ENCODE measurements around the gene IER5L.

Gene IER5L

GRCh38 chr9:129225490-129225778 lies 47.4 kb upstream of the IER5L start:
- H3K4me1 ChIP-seq (ENCODE audit: insufficient read depth, low read length, severe bottlenecking): no peaks in the 10 kb centered on the region
- H3K4me3 ChIP-seq (ENCODE audit: low read depth, low read length, poor library complexity, severe bottlenecking): no peak overlapping the region
- no peak overlapping the region for H3K27ac ChIP-seq (ENCODE audit: low read depth, low read length, poor library complexity, severe bottlenecking)
- no peak overlapping the region for H3K4me2 ChIP-seq (ENCODE audit: low read length)
- H3K27me3 ChIP-seq (ENCODE audit: insufficient read depth, low read length): peaks cover 9% of the 10 kb centered on the region; the same call in 1 of the 2 replicates
- H3K9me3 ChIP-seq (ENCODE audit: low read length): no peaks in the 10 kb centered on the region
- H2AFZ ChIP-seq (ENCODE audit: low read length): no peak overlapping the region
- TF ChIP-seq EZH2 (IDR thresholded peaks at IDR 0.05; ENCODE audit: borderline replicate concordance, low read length) (no peak), CTCF (IDR thresholded peaks at IDR 0.05; ENCODE audit: low read length) (no peak)
- no peaks in the 10 kb centered on the region for H3F3A ChIP-seq (ENCODE audit: insufficient read depth, low read length)
- no peaks in the 10 kb centered on the region for H3K79me2 ChIP-seq (ENCODE audit: insufficient read depth, low read length)
- H3K9me2 ChIP-seq (ENCODE audit: low read depth, low read length): no peaks in the 10 kb centered on the region
- no peak overlapping the region for H3K9ac ChIP-seq (ENCODE audit: low read length)
- H4K20me1 ChIP-seq (ENCODE audit: insufficient read depth, low read length): no peaks in the 10 kb centered on the region
- H3K36me3 ChIP-seq (ENCODE audit: insufficient read depth, low read length): no peaks in the 10 kb centered on the region

- Histone ChIP-seq H3K4me3 (ENCODE audit: low read depth, low read length, poor library complexity, severe bottlenecking) (no peak overlapping the region), H3K9ac (ENCODE audit: low read length) (no peak overlapping the region), H3K9me3 (ENCODE audit: low read length) (no peaks in the 10 kb centered on the region), H3K36me3 (ENCODE audit: insufficient read depth, low read length) (no peaks in the 10 kb centered on the region), H3K27me3 (ENCODE audit: insufficient read depth, low read length) (peaks cover 9% of the 10 kb centered on the region; the same call in 1 of the 2 replicates), H3K4me2 (ENCODE audit: low read length) (no peak overlapping the region), H3K4me1 (ENCODE audit: insufficient read depth, low read length, severe bottlenecking) (no peaks in the 10 kb centered on the region), H3F3A (ENCODE audit: insufficient read depth, low read length) (no peaks in the 10 kb centered on the region), H2AFZ (ENCODE audit: low read length) (no peak overlapping the region), H3K79me2 (ENCODE audit: insufficient read depth, low read length) (no peaks in the 10 kb centered on the region), H4K20me1 (ENCODE audit: insufficient read depth, low read length) (no peaks in the 10 kb centered on the region), H3K27ac (ENCODE audit: low read depth, low read length, poor library complexity, severe bottlenecking) (no peak overlapping the region), H3K9me2 (ENCODE audit: low read depth, low read length) (no peaks in the 10 kb centered on the region)
- no peak for TF ChIP-seq CTCF (IDR thresholded peaks at IDR 0.05; ENCODE audit: low read length)
- TF ChIP-seq EZH2 (IDR thresholded peaks at IDR 0.05; ENCODE audit: borderline replicate concordance, low read length): no peak
Measured at GRCh38 chr9:129224618-129225489, 46.8 kb upstream of the IER5L start.

- Histone ChIP-seq H3K36me3 (ENCODE audit: insufficient read depth, low read length) (no peaks in the 10 kb centered on the region), H3K27me3 (ENCODE audit: insufficient read depth, low read length) (peaks cover 9% of the 10 kb centered on the region; the same call in 1 of the 2 replicates), H3F3A (ENCODE audit: insufficient read depth, low read length) (no peaks in the 10 kb centered on the region), H2AFZ (ENCODE audit: low read length) (no peak overlapping the region), H4K20me1 (ENCODE audit: insufficient read depth, low read length) (no peaks in the 10 kb centered on the region), H3K27ac (ENCODE audit: low read depth, low read length, poor library complexity, severe bottlenecking) (no peak overlapping the region), H3K9me3 (ENCODE audit: low read length) (no peaks in the 10 kb centered on the region), H3K4me2 (ENCODE audit: low read length) (no peak overlapping the region), H3K9me2 (ENCODE audit: low read depth, low read length) (no peaks in the 10 kb centered on the region), H3K4me3 (ENCODE audit: low read depth, low read length, poor library complexity, severe bottlenecking) (no peak overlapping the region), H3K9ac (ENCODE audit: low read length) (no peak overlapping the region), H3K4me1 (ENCODE audit: insufficient read depth, low read length, severe bottlenecking) (no peaks in the 10 kb centered on the region), H3K79me2 (ENCODE audit: insufficient read depth, low read length) (no peaks in the 10 kb centered on the region)
- TF ChIP-seq CTCF (IDR thresholded peaks at IDR 0.05; ENCODE audit: low read length): no peak
- no peak for TF ChIP-seq EZH2 (IDR thresholded peaks at IDR 0.05; ENCODE audit: borderline replicate concordance, low read length)
Measured at GRCh38 chr9:129223551-129224208, 45.6 kb upstream of the IER5L start.
